OCI-LY7 (cell line): ENCODE results near the gene MDGA2.

Experiments
- EZH2phosphoT487 ChIP-seq: fragments of 200-600 bp; sonication (generic); IDR thresholded peaks from 2 replicates; pipeline ENCODE4 v1.6.1; 2018; ENCODE audit warnings: low read depth, borderline replicate concordance, mild to moderate bottlenecking, mixed run types, antibody characterized with exemption, low read length, moderate library complexity, mixed read lengths
- TF ChIP-seq, protein P1 (sequence below): fragments of 200-600 bp; sonication (generic); conservative IDR thresholded peaks from 2 replicates; pipeline ENCODE4 v1.5.1; 2014; ENCODE audit warnings: mild to moderate bottlenecking, antibody characterized with exemption, low read length, moderate library complexity, mixed read lengths

- TF ChIP-seq, protein P1, sequence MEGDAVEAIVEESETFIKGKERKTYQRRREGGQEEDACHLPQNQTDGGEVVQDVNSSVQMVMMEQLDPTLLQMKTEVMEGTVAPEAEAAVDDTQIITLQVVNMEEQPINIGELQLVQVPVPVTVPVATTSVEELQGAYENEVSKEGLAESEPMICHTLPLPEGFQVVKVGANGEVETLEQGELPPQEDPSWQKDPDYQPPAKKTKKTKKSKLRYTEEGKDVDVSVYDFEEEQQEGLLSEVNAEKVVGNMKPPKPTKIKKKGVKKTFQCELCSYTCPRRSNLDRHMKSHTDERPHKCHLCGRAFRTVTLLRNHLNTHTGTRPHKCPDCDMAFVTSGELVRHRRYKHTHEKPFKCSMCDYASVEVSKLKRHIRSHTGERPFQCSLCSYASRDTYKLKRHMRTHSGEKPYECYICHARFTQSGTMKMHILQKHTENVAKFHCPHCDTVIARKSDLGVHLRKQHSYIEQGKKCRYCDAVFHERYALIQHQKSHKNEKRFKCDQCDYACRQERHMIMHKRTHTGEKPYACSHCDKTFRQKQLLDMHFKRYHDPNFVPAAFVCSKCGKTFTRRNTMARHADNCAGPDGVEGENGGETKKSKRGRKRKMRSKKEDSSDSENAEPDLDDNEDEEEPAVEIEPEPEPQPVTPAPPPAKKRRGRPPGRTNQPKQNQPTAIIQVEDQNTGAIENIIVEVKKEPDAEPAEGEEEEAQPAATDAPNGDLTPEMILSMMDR, result no peak
- no peak for TF ChIP-seq EZH2phosphoT487
Observed at GRCh38 chr14:47189911-47190484, 485.4 kb downstream of the MDGA2 start.
